HPDE6-E6E7 (cell line): ENCODE data around the gene FFAR4.
A peak's percentile ranks its signal among the peaks of the same experiment; 100 is the strongest.

Experiments used
- DNase-seq: peaks from one replicate; pipeline ENCODE4 v3.0.0; 2011; ENCODE audit warnings: missing footprints; ENCODE audit errors: extremely low spot score

FFAR4 gene

GRCh38 chr10:93572606-93573005 is 6.1 kb downstream of the FFAR4 start:
- DNase-seq, result no peak

- no peak for DNase-seq
Observed at GRCh38 chr10:93573051-93573909, 6.8 kb downstream of the FFAR4 start.

- DNase-seq, result no peak
Observed at GRCh38 chr10:93573924-93574323, 7.5 kb downstream of the FFAR4 start.

GRCh38 chr10:93576888-93577287 is 10.4 kb downstream of the FFAR4 start:
- DNase-seq, result no peak

- DNase-seq, result no peak
Observed at GRCh38 chr10:93577565-93577964, 11.1 kb downstream of the FFAR4 start.

GRCh38 chr10:93579089-93579488 is 12.6 kb downstream of the FFAR4 start:
- peak; percentile 78 for DNase-seq

- no peak for DNase-seq
Observed at GRCh38 chr10:93579985-93580711, 13.7 kb downstream of the FFAR4 start.

GRCh38 chr10:93580828-93581227 is 14.4 kb downstream of the FFAR4 start:
- no peak for DNase-seq

GRCh38 chr10:93584445-93584844 is 18.0 kb downstream of the FFAR4 start:
- DNase-seq, result no peak

- DNase-seq, result no peak
Observed at GRCh38 chr10:93589648-93590562, 23.4 kb downstream of the FFAR4 start.

GRCh38 chr10:93590638-93591037 is 24.2 kb downstream of the FFAR4 start:
- no peak for DNase-seq

GRCh38 chr10:93591065-93591808 is 24.8 kb downstream of the FFAR4 start:
- DNase-seq, result no peak

GRCh38 chr10:93593254-93593653 is 26.8 kb downstream of the FFAR4 start:
- DNase-seq, result no peak

- no peak for DNase-seq
Observed at GRCh38 chr10:93593749-93594148, 27.3 kb downstream of the FFAR4 start.

- no peak for DNase-seq
Observed at GRCh38 chr10:93594518-93594917, 28.1 kb downstream of the FFAR4 start.

- no peak for DNase-seq
Observed at GRCh38 chr10:93595378-93596161, 29.1 kb downstream of the FFAR4 start.

GRCh38 chr10:93596539-93596938 is 30.1 kb downstream of the FFAR4 start:
- no peak for DNase-seq

GRCh38 chr10:93597075-93597599 is 30.7 kb downstream of the FFAR4 start:
- no peak for DNase-seq

- DNase-seq, result no peak
Observed at GRCh38 chr10:93598157-93598556, 31.7 kb downstream of the FFAR4 start.

- no peak for DNase-seq
Observed at GRCh38 chr10:93599335-93599734, 32.9 kb downstream of the FFAR4 start.
